GM23338 (cell line): Measurements from ENCODE around the gene COX10. TPM values are rescaled to one million over a fixed set of nuclear protein-coding genes. Genes with fewer than 3 reads are reported as not detected.

Source experiments
- ATAC-seq: fragments of 200-7000 bp; cut with Tn5 transposase; 3 replicates; pipeline ENCODE4 v1.9.1; 2020
- DNase-seq: peaks from one replicate; pipeline ENCODE4 v3.0.0-alpha.2; 2015; ENCODE audit warnings: low spot score
- H2AFZ ChIP-seq: fragments of 200-600 bp; sonication (generic); 2 replicates; pipeline ENCODE4 v1.8.0; 2016; ENCODE audit warnings: antibody characterized with exemption, mild to moderate bottlenecking, moderate library complexity
- H3F3A ChIP-seq: fragments of 200-600 bp; sonication (generic); replicated peaks from 2 replicates; pipeline ENCODE4 v1.8.0; 2017; ENCODE audit warnings: antibody characterized with exemption, mixed run types, low read depth
- H3K27ac ChIP-seq: fragments of 200-600 bp; sonication (generic); 2 replicates; pipeline ENCODE4 v1.6.1; 2016; ENCODE audit warnings: low read depth
- H3K27me3 ChIP-seq: fragments of 200-600 bp; sonication (generic); 2 replicates; pipeline ENCODE4 v1.8.0; 2016; ENCODE audit warnings: mild to moderate bottlenecking, mixed run types, moderate library complexity; ENCODE audit not compliant: insufficient read depth
- H3K36me3 ChIP-seq: fragments of 200-600 bp; sonication (generic); 2 replicates; pipeline ENCODE4 v1.8.0; 2016; ENCODE audit warnings: mild to moderate bottlenecking; ENCODE audit not compliant: insufficient read depth
- H3K4me1 ChIP-seq: fragments of 200-600 bp; sonication (generic); 2 replicates; pipeline ENCODE4 v1.8.0; 2016; ENCODE audit warnings: mild to moderate bottlenecking, moderate library complexity; ENCODE audit not compliant: insufficient read depth
- H3K4me2 ChIP-seq: fragments of 200-600 bp; sonication (generic); 2 replicates; pipeline ENCODE4 v1.7.1; 2017; ENCODE audit warnings: mixed run types
- H3K4me3 ChIP-seq: fragments of 200-600 bp; sonication (generic); 2 replicates; pipeline ENCODE4 v1.6.1; 2016; ENCODE audit warnings: mixed run types
- H3K79me2 ChIP-seq: fragments of 200-600 bp; sonication (generic); replicated peaks from 2 replicates; pipeline ENCODE4 v1.8.0; 2017; ENCODE audit warnings: mild to moderate bottlenecking; ENCODE audit not compliant: insufficient read depth
- H3K9me2 ChIP-seq: fragments of 200-600 bp; sonication (generic); 2 replicates; pipeline ENCODE4 v1.8.0; 2017; ENCODE audit not compliant: insufficient read depth
- H4K20me1 ChIP-seq: fragments of 200-600 bp; sonication (generic); replicated peaks from 2 replicates; pipeline ENCODE4 v1.8.0; 2017; ENCODE audit warnings: mild to moderate bottlenecking; ENCODE audit not compliant: insufficient read depth
- H3K27ac Mint-ChIP-seq: 2 replicates; pipeline ENCODE4 v1.8.0; 2020; ENCODE audit warnings: inconsistent platforms, mild to moderate bottlenecking, moderate library complexity, mixed read lengths
- H3K27me3 Mint-ChIP-seq: 3 replicates; pipeline ENCODE4 v1.8.0; 2022; ENCODE audit warnings: low read depth, mild to moderate bottlenecking, moderate library complexity, mixed read lengths, inconsistent platforms; ENCODE audit not compliant: insufficient read depth, poor library complexity
- H3K36me3 Mint-ChIP-seq: 3 replicates; pipeline ENCODE4 v1.8.0; 2021; ENCODE audit warnings: low read depth, mild to moderate bottlenecking, inconsistent platforms, moderate library complexity, mixed read lengths
- H3K4me1 Mint-ChIP-seq: 3 replicates; pipeline ENCODE4 v1.8.0; 2020; ENCODE audit warnings: mild to moderate bottlenecking, inconsistent platforms, mixed read lengths
- H3K4me3 Mint-ChIP-seq: 3 replicates; pipeline ENCODE4 v1.8.0; 2021; ENCODE audit warnings: moderate library complexity, mild to moderate bottlenecking, inconsistent platforms, mixed read lengths
- H3K9me3 Mint-ChIP-seq: 3 replicates; pipeline ENCODE4 v1.8.0; 2020; ENCODE audit warnings: moderate library complexity, mild to moderate bottlenecking, inconsistent platforms, mixed read lengths
- CREB1 ChIP-seq: fragments of 250-450 bp; sonication (Bioruptor Pico); IDR thresholded peaks from 2 replicates; pipeline ENCODE4 v1.5.0; 2020; ENCODE audit warnings: low read depth, mild to moderate bottlenecking, moderate library complexity
- CTCF ChIP-seq, 2 experiments: fragments of 200-600 bp in 1 of 2; sonication (generic) in 1 of 2; conservative IDR thresholded peaks; 2 replicates each; pipeline versions ENCODE4 v1.5.1 to v1.6.1; 2016 to 2017; ENCODE audit warnings: antibody characterized with exemption in 2 of 2, low read depth in 2 of 2, mild to moderate bottlenecking in 2 of 2, moderate library complexity in 1 of 2
- ETS1 ChIP-seq: IDR thresholded peaks from 2 replicates; pipeline ENCODE4 v1.6.1; 2016; ENCODE audit warnings: antibody characterized with exemption
- EZH2 ChIP-seq: fragments of 200-600 bp; sonication (generic); IDR thresholded peaks from one replicate; pipeline ENCODE4 v1.8.0; 2017; ENCODE audit warnings: antibody characterized with exemption, mild to moderate bottlenecking, low read depth; ENCODE audit not compliant: unreplicated experiment
- EZH2phosphoT487 ChIP-seq: fragments of 200-600 bp; sonication (generic); IDR thresholded peaks from one replicate; pipeline ENCODE4 v1.8.1; 2018; ENCODE audit warnings: antibody characterized with exemption; ENCODE audit not compliant: unreplicated experiment
- JUNB ChIP-seq: IDR thresholded peaks from one replicate; pipeline ENCODE4 v1.6.1; 2016; ENCODE audit warnings: antibody characterized with exemption; ENCODE audit not compliant: unreplicated experiment
- NANOG ChIP-seq: IDR thresholded peaks from 2 replicates; pipeline ENCODE4 v1.6.1; 2016; ENCODE audit warnings: antibody characterized with exemption, borderline replicate concordance
- POLR2AphosphoS5 ChIP-seq: IDR thresholded peaks from 2 replicates; pipeline ENCODE4 v1.6.1; 2016; ENCODE audit warnings: antibody characterized with exemption, low read depth
- REST ChIP-seq: IDR thresholded peaks from one replicate; pipeline ENCODE4 v1.6.1; 2018; ENCODE audit warnings: antibody characterized with exemption; ENCODE audit not compliant: unreplicated experiment
- STAT1 ChIP-seq: IDR thresholded peaks from one replicate; pipeline ENCODE4 v1.6.1; 2016; ENCODE audit warnings: antibody characterized with exemption; ENCODE audit not compliant: unreplicated experiment
- ZNF114 ChIP-seq: fragments of 250-450 bp; sonication (Bioruptor Pico); IDR thresholded peaks from 2 replicates; pipeline ENCODE4 v1.5.0; 2020; ENCODE audit warnings: mild to moderate bottlenecking, moderate library complexity
- ZNF331 ChIP-seq: fragments of 250-450 bp; sonication (Bioruptor Pico); IDR thresholded peaks from 2 replicates; pipeline ENCODE4 v1.5.0; 2020; ENCODE audit warnings: low read depth, mild to moderate bottlenecking, moderate library complexity
- ZNF462 ChIP-seq: fragments of 250-450 bp; sonication (Bioruptor Pico); IDR thresholded peaks from 2 replicates; pipeline ENCODE4 v1.5.0; 2020; ENCODE audit warnings: mild to moderate bottlenecking, moderate library complexity
- polyA plus RNA-seq: library from polyadenylated mRNA; unstranded; fragments of >200 nt; fragmentation: Nextera tagmentation; extraction: Ambion mirVana; gene quantifications from 2 replicates; pipeline ENCODE4 v1.2.1, GENCODE V29; 2016
- total RNA-seq: library from RNA; depleted of rRNA; stranded (reverse); fragments of >200 nt; shearing (Covaris generic); gene quantifications from 2 replicates; pipeline ENCODE4 v1.2.3, GENCODE V29; 2014

COX10 gene
- total and polyA plus RNA-seq, 2 experiments from 2014 or later = 25.7 to 46.6 TPM

- H2AFZ ChIP-seq = no peak overlapping the region
- ATAC-seq (no peak), DNase-seq (no peak)
- no peaks in the 10 kb centered on the region for H3K27me3 ChIP-seq
- peaks cover 10% of the 10 kb centered on the region for H4K20me1 ChIP-seq
- H3K27ac Mint-ChIP-seq = no peak overlapping the region; the same call in 1 of the 2 replicates
- H3K9me2 ChIP-seq = no peaks in the 10 kb centered on the region
- H3K79me2 ChIP-seq = peaks cover 49% of the 10 kb centered on the region
- no peaks in the 10 kb centered on the region for H3K4me1 ChIP-seq
- no peaks in the 10 kb centered on the region for H3F3A ChIP-seq
- peaks cover 24% of the 10 kb centered on the region; the same call in 1 of the 2 replicates for H3K36me3 ChIP-seq
- no peak overlapping the region for H3K4me2 ChIP-seq
- H3K9me3 Mint-ChIP-seq = no peaks in the 10 kb centered on the region
- H3K4me3 ChIP-seq = no peak overlapping the region
- H3K36me3 Mint-ChIP-seq = peaks cover 24% of the 10 kb centered on the region
- no peak overlapping the region for H3K27ac ChIP-seq
- TF ChIP-seq ZNF114 (CRISPR knock-in tag) (no peak), CTCF (conservative IDR thresholded peaks at IDR 0.05; ENCODE audit: low read depth in 2 of 2) (no peak), ZNF331 (CRISPR knock-in tag) (no peak), STAT1 (no peak), JUNB (no peak), POLR2AphosphoS5 (no peak), REST (no peak), EZH2 (no peak), EZH2phosphoT487 (no peak), CREB1 (CRISPR knock-in tag) (no peak), NANOG (no peak), ETS1 (no peak), ZNF462 (CRISPR knock-in tag) (no peak)
- H3K4me3 Mint-ChIP-seq = no peak overlapping the region
- H3K27me3 Mint-ChIP-seq = peaks cover 1% of the 10 kb centered on the region
- no peaks in the 10 kb centered on the region for H3K4me1 Mint-ChIP-seq
Measured at GRCh38 chr17:14080847-14081251, 11.5 kb downstream of the COX10 start.
